Activated T-helper 17 cell treated with anti-CD3 and anti-CD28 coated beads, Interleukin-2, amount 50 U/mL, for 72 hours (primary cell): Measurements from ENCODE around the gene CD96. TPM values are rescaled to one million over a fixed set of nuclear protein-coding genes. Genes with fewer than 3 reads are reported as not detected.

Experiments used
- ATAC-seq: fragments of 150-1000 bp; cut with Tn5 transposase; replicated peaks from 2 replicates; pipeline ENCODE4 v1.10.0; 2021; ENCODE audit warnings: mild to moderate bottlenecking, moderate library complexity
- H3K27ac Mint-ChIP-seq: one replicate; pipeline ENCODE4 v1.8.0; 2022; ENCODE audit warnings: mixed read lengths
- H3K27me3 Mint-ChIP-seq: one replicate; pipeline ENCODE4 v1.8.0; 2022; ENCODE audit warnings: mixed read lengths
- H3K36me3 Mint-ChIP-seq: one replicate; pipeline ENCODE4 v1.8.0; 2022; ENCODE audit warnings: low read depth, mild to moderate bottlenecking, mixed read lengths
- H3K4me1 Mint-ChIP-seq: one replicate; pipeline ENCODE4 v1.8.0; 2022; ENCODE audit warnings: mixed read lengths
- H3K4me3 Mint-ChIP-seq: one replicate; pipeline ENCODE4 v1.8.0; 2022; ENCODE audit warnings: mild to moderate bottlenecking, mixed read lengths
- H3K9me3 Mint-ChIP-seq: one replicate; pipeline ENCODE4 v1.8.0; 2022; ENCODE audit warnings: mixed read lengths
- total RNA-seq, 2 donors: library from RNA; stranded (reverse); gene quantifications; one replicate each; pipeline ENCODE4 v1.2.3, GENCODE V29; 2022

The CD96 gene
- total RNA-seq, 2 donors from 2014 or later, result 67.6 to 107 TPM

DNA sequence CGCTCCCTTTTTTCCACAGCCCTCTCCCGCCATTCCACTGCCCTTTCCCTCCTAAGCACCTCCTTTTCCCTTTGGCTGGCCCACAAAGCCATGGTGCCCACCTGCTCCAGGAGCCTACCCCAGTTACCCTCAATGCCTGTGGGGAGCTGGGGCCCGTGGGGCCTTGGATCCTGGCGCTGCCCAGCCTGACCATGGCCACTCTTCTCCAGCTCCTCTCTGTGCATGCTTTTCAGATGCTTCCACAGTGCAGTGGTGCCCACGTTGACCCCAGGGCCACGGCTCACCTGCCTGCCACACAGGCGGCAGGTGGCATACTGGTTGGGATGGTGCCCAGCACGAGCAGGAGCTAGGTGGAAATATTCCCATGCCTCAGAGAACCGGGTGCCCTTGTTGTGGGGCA, 51.7 kb downstream of the CD96 start:
- peaks cover 27% of the 10 kb centered on the region for H3K4me1 Mint-ChIP-seq
- peaks cover 4% of the 10 kb centered on the region for H3K9me3 Mint-ChIP-seq
- no peaks in the 10 kb centered on the region for H3K27me3 Mint-ChIP-seq
- ATAC-seq, result no peak
- peaks cover 93% of the 10 kb centered on the region for H3K36me3 Mint-ChIP-seq
- peak overlapping the region; percentile 96 for H3K27ac Mint-ChIP-seq
- H3K4me3 Mint-ChIP-seq, result peak overlapping the region; percentile 98

DNA sequence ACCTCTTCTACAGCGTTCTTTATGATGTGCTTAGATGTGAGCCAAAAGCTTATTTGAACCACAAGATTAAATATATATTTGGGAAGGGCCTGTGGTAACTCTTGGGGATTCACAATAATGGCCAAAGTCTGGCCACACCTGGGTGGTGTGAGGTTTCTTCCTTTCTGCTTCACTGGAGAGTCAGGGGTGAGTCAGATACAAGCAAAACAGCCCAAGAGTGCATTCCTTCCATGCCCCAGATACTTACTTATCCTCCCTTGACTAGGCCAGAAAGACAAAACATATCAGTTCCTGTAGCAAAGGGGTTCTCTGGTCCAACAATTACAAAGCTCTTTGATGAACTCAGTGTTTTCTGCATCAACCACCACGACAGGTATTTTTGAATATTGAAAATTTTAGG, 52.2 kb downstream of the CD96 start:
- peaks cover 27% of the 10 kb centered on the region for H3K4me1 Mint-ChIP-seq
- H3K27ac Mint-ChIP-seq, result peak overlapping the region; percentile 96
- peak overlapping the region; percentile 98 for H3K4me3 Mint-ChIP-seq
- H3K9me3 Mint-ChIP-seq, result peaks cover 4% of the 10 kb centered on the region
- H3K27me3 Mint-ChIP-seq, result no peaks in the 10 kb centered on the region
- peak; percentile 45 for ATAC-seq
- H3K36me3 Mint-ChIP-seq, result peaks cover 92% of the 10 kb centered on the region

DNA sequence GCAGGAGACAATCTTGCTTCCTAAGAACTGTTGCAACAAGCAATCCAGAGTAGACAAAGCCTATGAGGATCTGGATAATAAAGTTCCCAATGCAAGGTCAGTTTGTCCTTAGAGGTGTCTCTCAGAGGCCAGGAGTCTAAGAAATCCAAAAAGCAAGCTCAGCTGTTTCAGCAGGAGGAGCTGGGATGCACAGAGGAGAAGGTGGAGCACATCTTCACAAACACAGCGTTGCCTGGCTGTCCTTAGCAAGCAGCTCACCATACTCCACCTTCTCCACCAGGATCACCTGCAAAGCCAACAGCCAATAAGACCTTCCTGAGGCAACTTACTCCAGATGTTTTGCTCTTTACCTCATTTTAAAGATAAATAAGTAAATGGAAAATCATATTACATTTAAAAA, 52.8 kb downstream of the CD96 start:
- H3K27me3 Mint-ChIP-seq, result no peaks in the 10 kb centered on the region
- ATAC-seq, result peak; percentile 37
- peak overlapping the region; percentile 96 for H3K27ac Mint-ChIP-seq
- H3K36me3 Mint-ChIP-seq, result peaks cover 92% of the 10 kb centered on the region
- peaks cover 4% of the 10 kb centered on the region for H3K9me3 Mint-ChIP-seq
- H3K4me1 Mint-ChIP-seq, result peaks cover 24% of the 10 kb centered on the region
- peak overlapping the region; percentile 98 for H3K4me3 Mint-ChIP-seq

DNA sequence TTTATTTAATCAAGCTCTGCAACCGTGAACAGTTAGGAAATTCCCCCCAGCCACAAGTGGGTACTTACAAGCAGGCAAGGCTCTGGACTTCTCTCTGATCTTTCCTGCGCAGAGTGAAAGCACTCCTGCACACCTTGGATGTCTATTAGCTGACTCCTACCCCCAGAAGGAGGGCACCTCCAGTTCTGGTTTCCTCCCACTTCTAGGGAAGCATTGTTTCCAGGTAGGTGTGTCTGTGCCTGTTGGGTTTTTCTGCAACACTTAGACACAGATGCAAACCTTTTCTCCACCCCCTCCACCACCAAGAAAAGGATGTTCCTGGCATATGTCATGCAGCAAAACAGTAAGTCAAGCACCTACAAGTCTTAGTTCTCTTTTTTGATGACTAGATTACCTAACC, 53.2 kb downstream of the CD96 start, which contains the start of gene ZBED2:
Gene ZBED2 (minus strand): TSS at position 115 of the 400 bp plus-strand sequence. CDS start 1,145 bp downstream, outside the sequence.
- peak; percentile 79 for ATAC-seq
- Mint-ChIP-seq H3K27me3 (no peaks in the 10 kb centered on the region), H3K36me3 (peaks cover 92% of the 10 kb centered on the region), H3K4me3 (peak within 1 kb of the TSS; percentile 98), H3K4me1 (peaks cover 23% of the 10 kb centered on the region), H3K27ac (peak within 1 kb of the TSS; percentile 96), H3K9me3 (peaks cover 4% of the 10 kb centered on the region)

DNA sequence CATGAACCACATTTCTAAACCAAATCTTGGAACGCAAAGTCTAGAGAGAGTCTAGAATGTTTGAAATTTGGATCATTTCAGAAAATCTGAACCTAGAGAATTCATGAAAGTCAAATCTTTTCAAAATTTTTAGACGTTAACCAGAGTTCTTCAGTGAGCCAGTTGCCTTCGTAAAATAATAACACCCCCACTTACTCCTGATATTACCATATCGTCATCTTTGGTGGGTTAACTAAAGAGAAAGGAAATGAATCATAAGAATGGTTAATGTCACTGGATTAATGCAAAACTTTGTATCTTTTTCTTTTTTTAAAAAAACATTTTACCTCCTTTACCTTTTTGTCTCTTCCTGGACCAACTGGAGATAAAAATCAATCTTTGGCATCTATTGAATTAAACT, 54.3 kb downstream of the CD96 start:
- peak; percentile 51 for ATAC-seq
- peak overlapping the region; percentile 96 for H3K27ac Mint-ChIP-seq
- peaks cover 25% of the 10 kb centered on the region for H3K4me1 Mint-ChIP-seq
- peaks cover 88% of the 10 kb centered on the region for H3K36me3 Mint-ChIP-seq
- H3K4me3 Mint-ChIP-seq, result peak overlapping the region; percentile 98
- peaks cover 4% of the 10 kb centered on the region for H3K9me3 Mint-ChIP-seq
- no peaks in the 10 kb centered on the region for H3K27me3 Mint-ChIP-seq

DNA sequence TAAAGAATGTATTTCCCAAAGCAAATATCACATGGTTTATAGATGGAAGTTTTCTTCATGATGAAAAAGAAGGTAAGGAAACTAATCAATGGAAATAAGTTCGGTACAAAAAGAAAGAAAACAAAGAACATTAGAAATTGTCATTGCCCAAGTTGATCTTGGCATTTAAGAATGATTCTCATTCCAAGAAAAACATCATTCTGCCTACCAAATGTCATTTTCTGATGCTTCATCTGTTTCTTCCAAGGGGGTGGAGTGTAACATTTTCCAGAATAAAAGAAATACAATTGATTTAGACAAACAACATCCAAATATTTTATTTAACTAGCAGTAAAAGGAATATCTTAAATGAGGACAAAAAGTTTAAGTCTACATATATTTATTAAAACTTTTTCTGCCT, 56.1 kb downstream of the CD96 start:
- peaks cover 4% of the 10 kb centered on the region for H3K9me3 Mint-ChIP-seq
- H3K4me3 Mint-ChIP-seq, result peak overlapping the region; percentile 98
- peaks cover 85% of the 10 kb centered on the region for H3K36me3 Mint-ChIP-seq
- peaks cover 37% of the 10 kb centered on the region for H3K4me1 Mint-ChIP-seq
- ATAC-seq, result no peak
- no peaks in the 10 kb centered on the region for H3K27me3 Mint-ChIP-seq
- peak overlapping the region; percentile 96 for H3K27ac Mint-ChIP-seq

DNA sequence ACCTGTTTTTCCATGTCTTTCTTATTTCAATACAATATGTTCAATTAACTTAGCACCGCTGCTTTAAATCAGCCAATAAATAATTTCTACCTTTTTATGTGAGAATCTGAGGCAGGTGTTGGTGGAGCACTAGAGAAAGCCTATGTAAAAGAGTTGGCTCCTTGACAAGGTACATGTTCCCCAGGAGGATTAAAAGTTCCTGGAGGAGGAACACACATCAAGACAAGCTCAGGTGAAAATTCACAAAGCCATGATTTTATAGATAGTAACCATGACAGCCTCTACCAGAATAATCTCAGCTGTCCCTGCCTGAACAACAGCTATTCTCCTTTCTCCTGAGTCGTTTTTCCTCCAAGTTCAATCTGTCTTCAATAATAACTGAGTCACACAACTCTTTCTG, 56.6 kb downstream of the CD96 start:
- Mint-ChIP-seq H3K27me3 (no peaks in the 10 kb centered on the region), H3K27ac (peak overlapping the region; percentile 96), H3K4me3 (peak overlapping the region; percentile 98), H3K9me3 (peaks cover 4% of the 10 kb centered on the region), H3K4me1 (peaks cover 41% of the 10 kb centered on the region), H3K36me3 (peaks cover 85% of the 10 kb centered on the region)
- ATAC-seq, result no peak

DNA sequence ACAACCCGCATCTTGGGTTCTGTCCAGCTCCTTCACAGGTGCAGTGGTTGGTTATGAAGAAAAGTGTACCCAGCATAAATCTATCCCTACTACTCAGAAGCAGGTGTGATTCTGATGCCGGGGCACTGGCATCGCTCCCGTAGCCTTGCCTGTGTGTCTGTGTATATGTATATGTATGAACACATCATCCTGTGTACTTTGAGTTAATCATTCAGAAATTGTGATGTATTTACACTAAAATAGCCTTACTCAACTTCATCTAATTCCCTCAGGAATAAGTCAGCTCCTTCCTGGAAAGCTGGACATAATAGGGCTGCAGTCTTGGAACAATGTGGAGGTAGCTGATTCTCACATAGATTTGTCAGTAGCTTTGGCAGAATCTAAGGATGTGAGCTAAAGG, 59.8 kb downstream of the CD96 start:
- Mint-ChIP-seq H3K27ac (peak overlapping the region; percentile 99), H3K9me3 (no peaks in the 10 kb centered on the region), H3K27me3 (no peaks in the 10 kb centered on the region), H3K4me3 (peak overlapping the region; percentile 88), H3K36me3 (peaks cover 85% of the 10 kb centered on the region), H3K4me1 (peaks cover 64% of the 10 kb centered on the region)
- no peak for ATAC-seq

DNA sequence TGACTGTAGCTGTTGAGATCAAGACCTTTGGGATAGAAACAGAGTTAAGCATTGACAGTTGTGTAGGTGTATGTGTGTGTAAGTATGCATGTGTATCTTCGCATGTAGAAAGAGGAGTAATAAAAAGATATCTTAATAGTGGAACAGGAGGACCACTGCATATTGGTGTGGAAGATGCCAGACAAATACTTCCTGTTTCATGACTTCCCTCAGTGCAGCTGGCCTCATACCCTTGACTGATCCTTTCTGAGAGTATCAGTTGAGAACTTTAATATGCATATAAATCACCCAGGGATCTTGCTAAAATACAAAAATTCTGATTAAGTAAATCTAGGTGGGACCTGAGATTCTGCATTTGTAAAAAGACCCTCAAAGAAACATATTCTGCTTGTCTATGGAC, 61.7 kb downstream of the CD96 start:
- ATAC-seq, result no peak
- H3K36me3 Mint-ChIP-seq, result peaks cover 88% of the 10 kb centered on the region

DNA sequence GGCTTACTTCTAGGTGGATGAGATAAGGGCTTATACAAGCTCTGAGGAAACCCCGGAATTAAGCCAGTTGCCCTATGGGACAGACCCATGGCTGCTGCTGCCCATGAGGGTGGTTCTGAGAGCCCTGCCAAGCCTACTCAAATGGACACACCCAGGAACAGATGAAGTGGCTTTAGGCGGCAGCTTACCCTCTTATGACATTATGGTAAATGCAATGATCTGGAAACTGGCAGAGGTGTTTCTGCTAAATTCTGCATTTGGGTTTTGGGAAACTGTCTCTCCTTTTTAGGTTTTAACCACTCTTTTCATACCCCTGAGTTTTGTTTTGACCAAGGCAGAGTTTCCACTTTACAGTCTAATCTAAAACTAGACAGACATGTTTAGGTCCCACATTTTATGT, 62.1 kb downstream of the CD96 start:
- Mint-ChIP-seq H3K27ac (peak overlapping the region; percentile 99), H3K4me3 (peak overlapping the region; percentile 88), H3K36me3 (peaks cover 92% of the 10 kb centered on the region), H3K27me3 (no peaks in the 10 kb centered on the region), H3K4me1 (peaks cover 71% of the 10 kb centered on the region), H3K9me3 (no peaks in the 10 kb centered on the region)
- peak; percentile 68 for ATAC-seq

More for the DNA sequence above, 61.7 kb downstream of the CD96 start:
- Mint-ChIP-seq H3K4me1 (peaks cover 67% of the 10 kb centered on the region), H3K4me3 (peak overlapping the region; percentile 88), H3K9me3 (no peaks in the 10 kb centered on the region), H3K27ac (peak overlapping the region; percentile 99), H3K27me3 (no peaks in the 10 kb centered on the region)

DNA sequence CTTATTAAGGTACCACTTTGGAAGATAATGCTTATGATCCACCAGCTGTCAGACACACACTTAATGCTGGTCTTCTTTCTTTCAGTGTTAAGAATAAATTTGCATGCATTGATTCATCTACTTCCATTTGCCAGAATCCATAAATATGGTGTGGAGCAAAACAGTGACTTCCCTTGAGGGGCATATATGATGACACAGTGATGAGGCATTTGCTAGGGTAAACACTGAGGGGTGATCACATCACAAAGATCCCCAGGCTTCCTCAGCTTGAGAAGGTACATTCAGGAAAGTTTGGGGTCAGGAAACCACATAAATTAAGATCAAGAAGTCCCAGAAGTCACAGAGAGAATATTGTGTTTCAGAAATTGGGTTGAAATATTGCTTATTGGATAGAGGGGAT, 63.0 kb downstream of the CD96 start:
- Mint-ChIP-seq H3K9me3 (no peaks in the 10 kb centered on the region), H3K4me1 (peaks cover 68% of the 10 kb centered on the region), H3K4me3 (peak overlapping the region; percentile 88), H3K36me3 (peaks cover 91% of the 10 kb centered on the region), H3K27ac (peak overlapping the region; percentile 99), H3K27me3 (no peaks in the 10 kb centered on the region)
- peak; percentile 66 for ATAC-seq

DNA sequence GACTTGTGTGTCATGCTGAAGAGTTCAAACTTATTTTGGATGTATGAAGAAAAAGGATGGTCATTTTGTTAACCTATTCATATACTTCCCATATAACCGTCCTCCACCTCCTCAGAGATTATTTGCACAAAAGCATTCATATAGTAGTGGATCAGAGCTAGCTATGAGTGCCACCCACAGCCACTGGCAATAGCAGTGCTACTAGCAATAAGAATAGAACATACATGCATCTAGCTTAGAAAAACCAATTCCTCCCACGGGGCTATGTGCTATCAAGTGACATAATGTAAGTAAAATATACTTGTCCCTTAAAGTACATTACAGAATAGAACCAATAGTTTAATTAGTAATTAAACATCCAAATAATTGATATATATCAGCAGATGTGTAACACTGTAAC, 63.5 kb downstream of the CD96 start:
- Mint-ChIP-seq H3K27ac (peak overlapping the region; percentile 99), H3K27me3 (no peaks in the 10 kb centered on the region), H3K4me3 (peak overlapping the region; percentile 88), H3K9me3 (no peaks in the 10 kb centered on the region), H3K36me3 (peaks cover 91% of the 10 kb centered on the region), H3K4me1 (peaks cover 68% of the 10 kb centered on the region)
- ATAC-seq, result peak; percentile 24

DNA sequence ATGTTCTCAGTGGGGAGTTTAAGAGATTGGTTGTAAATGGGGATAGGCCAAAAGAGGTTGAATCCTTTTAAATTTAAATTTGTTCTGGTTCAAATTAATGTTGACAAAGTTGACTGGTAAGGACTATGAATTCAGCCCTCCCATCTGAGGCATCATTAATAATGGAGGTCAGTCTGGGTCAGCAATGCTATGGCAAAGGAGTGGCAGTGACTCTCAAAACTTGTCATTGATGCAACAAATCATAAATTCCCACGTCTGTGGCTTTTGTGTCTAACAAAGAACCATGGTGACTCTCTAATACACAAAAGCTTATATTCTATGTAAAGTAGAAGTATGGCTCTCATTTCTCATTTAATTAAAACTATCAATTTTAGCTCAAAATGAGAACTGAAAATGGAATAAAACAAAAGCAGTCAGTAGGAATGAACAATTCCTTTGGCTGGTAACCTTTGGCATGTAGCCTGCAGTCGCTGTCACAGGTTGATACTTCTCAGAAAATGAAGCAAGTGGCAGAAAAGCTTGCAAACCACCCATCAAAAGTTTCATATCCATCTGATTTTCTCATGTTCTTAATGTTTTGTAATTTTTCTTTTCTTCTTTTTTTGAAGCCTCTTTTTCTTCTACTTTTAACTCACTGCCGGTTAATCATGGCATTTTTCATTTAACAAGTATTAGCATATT, 65.4 kb downstream of the CD96 start:
- Mint-ChIP-seq H3K4me1 (peaks cover 75% of the 10 kb centered on the region), H3K27me3 (no peaks in the 10 kb centered on the region), H3K27ac (peak overlapping the region; percentile 99), H3K36me3 (peaks cover 96% of the 10 kb centered on the region), H3K9me3 (no peaks in the 10 kb centered on the region), H3K4me3 (peak overlapping the region; percentile 88)
- ATAC-seq, result no peak

DNA sequence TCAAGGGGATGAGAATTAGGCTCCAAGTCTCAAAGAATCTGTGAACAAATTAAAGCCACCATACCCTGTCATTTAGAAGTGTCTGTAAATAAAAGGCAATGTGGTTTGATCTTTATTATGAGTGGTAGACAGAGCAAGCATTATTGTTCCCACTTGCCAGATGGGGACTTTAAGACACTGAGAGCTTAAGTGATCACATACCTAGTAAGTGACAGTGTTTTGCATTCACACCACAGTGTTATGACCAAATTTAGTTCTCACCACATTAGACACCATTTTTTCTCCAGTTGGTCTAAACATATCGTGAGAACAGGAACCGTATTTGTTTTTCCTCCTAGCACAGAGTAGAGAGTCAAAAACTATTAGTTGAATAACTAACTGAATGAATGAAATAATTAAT, 66.4 kb downstream of the CD96 start:
- peaks cover 77% of the 10 kb centered on the region for H3K4me1 Mint-ChIP-seq
- H3K27ac Mint-ChIP-seq, result peak overlapping the region; percentile 99
- H3K36me3 Mint-ChIP-seq, result peaks cover 96% of the 10 kb centered on the region
- no peaks in the 10 kb centered on the region for H3K27me3 Mint-ChIP-seq
- peak overlapping the region; percentile 88 for H3K4me3 Mint-ChIP-seq
- no peaks in the 10 kb centered on the region for H3K9me3 Mint-ChIP-seq
- ATAC-seq, result peak; percentile 36

DNA sequence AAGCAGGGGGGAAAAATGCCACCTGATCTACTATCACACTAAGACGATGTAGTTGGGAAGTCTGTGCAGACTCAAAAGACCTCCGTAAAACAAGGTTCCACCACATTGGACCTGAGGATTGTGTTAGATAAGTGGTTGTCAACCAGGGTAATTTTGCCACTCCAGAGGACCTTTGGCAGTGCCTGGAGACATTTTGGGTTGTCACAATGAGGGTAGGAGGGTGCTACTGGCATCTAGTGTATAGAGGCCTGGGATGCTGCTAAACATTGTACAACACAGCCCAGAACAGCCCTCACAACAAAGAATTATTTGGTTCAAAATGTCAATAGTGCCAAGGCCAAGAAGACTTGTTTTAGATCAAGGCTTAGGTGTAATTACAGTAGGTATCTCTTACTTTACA, 67.7 kb downstream of the CD96 start:
- ATAC-seq, result no peak
- H3K36me3 Mint-ChIP-seq, result peaks cover 93% of the 10 kb centered on the region
- peak overlapping the region; percentile 99 for H3K27ac Mint-ChIP-seq
- peak overlapping the region; percentile 88 for H3K4me3 Mint-ChIP-seq
- H3K27me3 Mint-ChIP-seq, result no peaks in the 10 kb centered on the region
- H3K9me3 Mint-ChIP-seq, result no peaks in the 10 kb centered on the region
- H3K4me1 Mint-ChIP-seq, result peaks cover 77% of the 10 kb centered on the region
